Neuron (in vitro differentiated cells): ENCODE measurements around the gene GLCE.

Experiments used
- H2AFZ ChIP-seq: one replicate; pipeline ENCODE4 v1.6.1; 2013; ENCODE audit warnings: low read depth, mild to moderate bottlenecking, inconsistent platforms, low read length, moderate library complexity
- H3K27me3 ChIP-seq: one replicate; pipeline ENCODE4 v1.6.1; 2013; ENCODE audit warnings: low read length; ENCODE audit not compliant: insufficient read depth
- H3K36me3 ChIP-seq: one replicate; pipeline ENCODE4 v1.6.1; 2013; ENCODE audit warnings: low read length; ENCODE audit not compliant: insufficient read depth
- H3K4me1 ChIP-seq: one replicate; pipeline ENCODE4 v1.6.1; 2013; ENCODE audit warnings: low read length; ENCODE audit not compliant: insufficient read depth
- H3K4me3 ChIP-seq: 2 replicates; pipeline ENCODE4 v1.5.1; 2013; ENCODE audit warnings: mild to moderate bottlenecking, low read length, moderate library complexity
- H3K9me3 ChIP-seq: one replicate; pipeline ENCODE4 v1.6.1; 2013; ENCODE audit warnings: low read length

Gene GLCE

GRCh38 chr15:69128667-69129311, 31.6 kb upstream of the GLCE start:
- no peak overlapping the region for H2AFZ ChIP-seq
- H3K36me3 ChIP-seq, result no peaks in the 10 kb centered on the region
- H3K4me3 ChIP-seq, result no peak overlapping the region
- no peaks in the 10 kb centered on the region for H3K9me3 ChIP-seq
- peaks cover 2% of the 10 kb centered on the region for H3K4me1 ChIP-seq
- peaks cover 13% of the 10 kb centered on the region for H3K27me3 ChIP-seq

DNA sequence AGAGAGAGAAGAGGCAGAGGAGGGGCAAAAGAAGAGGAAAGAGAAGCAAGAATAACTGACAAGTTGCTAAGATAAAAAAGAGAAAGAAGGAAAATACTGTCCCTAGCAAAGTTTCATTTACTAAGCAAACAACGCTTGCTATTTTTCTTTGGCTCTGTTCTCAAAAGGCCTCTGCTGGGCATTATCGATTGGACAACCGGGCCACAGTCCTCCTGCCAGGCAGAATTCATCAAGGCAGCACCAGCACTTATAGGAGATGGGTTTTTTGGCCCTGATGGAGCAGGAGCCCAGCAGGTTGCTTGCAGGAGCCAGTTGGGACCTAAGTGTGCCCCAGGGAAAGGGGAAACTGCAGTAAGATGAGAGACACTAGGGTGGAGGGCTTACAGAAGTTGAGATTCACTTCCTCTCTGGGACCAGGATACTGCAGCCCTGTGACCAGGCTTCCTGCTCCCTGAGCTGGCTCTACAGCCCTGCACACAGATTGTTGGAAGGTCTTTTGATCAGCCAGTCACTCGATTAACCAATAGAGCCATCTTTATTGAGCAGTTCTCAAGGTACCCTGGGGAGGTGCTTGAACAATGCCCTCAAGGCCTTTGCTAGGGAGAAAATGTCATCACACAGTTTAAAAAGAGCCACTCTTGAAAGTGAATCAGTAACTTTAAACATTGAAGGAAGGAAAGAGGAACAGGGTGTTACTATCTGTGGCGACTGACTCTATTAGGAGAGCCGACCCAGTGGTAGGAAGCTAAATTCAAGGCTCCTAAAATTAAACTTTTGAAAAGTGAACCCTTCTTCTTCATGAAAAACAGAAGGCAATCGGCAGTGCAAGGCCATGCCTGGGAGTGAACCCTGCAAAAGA, 28.8 kb upstream of the GLCE start:
- no peak overlapping the region for H2AFZ ChIP-seq
- peaks cover 5% of the 10 kb centered on the region for H3K27me3 ChIP-seq
- no peaks in the 10 kb centered on the region for H3K36me3 ChIP-seq
- no peaks in the 10 kb centered on the region for H3K4me1 ChIP-seq
- H3K4me3 ChIP-seq, result no peak overlapping the region
- H3K9me3 ChIP-seq, result no peaks in the 10 kb centered on the region

GRCh38 chr15:69132430-69132829, 28.0 kb upstream of the GLCE start:
- H3K27me3 ChIP-seq, result peaks cover 4% of the 10 kb centered on the region
- no peaks in the 10 kb centered on the region for H3K4me1 ChIP-seq
- H3K36me3 ChIP-seq, result no peaks in the 10 kb centered on the region
- H3K9me3 ChIP-seq, result no peaks in the 10 kb centered on the region
- H3K4me3 ChIP-seq, result no peak overlapping the region
- H2AFZ ChIP-seq, result no peak overlapping the region

- Histone ChIP-seq H3K27me3 (peaks cover 4% of the 10 kb centered on the region), H2AFZ (no peak overlapping the region), H3K4me3 (no peak overlapping the region), H3K9me3 (no peaks in the 10 kb centered on the region), H3K36me3 (no peaks in the 10 kb centered on the region), H3K4me1 (no peaks in the 10 kb centered on the region)
These were observed 27.2 kb upstream of the GLCE start for GRCh38 chr15:69132977-69133861.

- H3K4me3 ChIP-seq, result no peak overlapping the region
- H3K36me3 ChIP-seq, result no peaks in the 10 kb centered on the region
- H3K4me1 ChIP-seq, result no peaks in the 10 kb centered on the region
- peaks cover 4% of the 10 kb centered on the region for H3K27me3 ChIP-seq
- no peaks in the 10 kb centered on the region for H3K9me3 ChIP-seq
- H2AFZ ChIP-seq, result no peak overlapping the region
These were observed 26.4 kb upstream of the GLCE start for GRCh38 chr15:69133862-69134519.

GRCh38 chr15:69134791-69135190, 25.6 kb upstream of the GLCE start:
- Histone ChIP-seq H2AFZ (no peak overlapping the region), H3K4me3 (no peak overlapping the region), H3K9me3 (no peaks in the 10 kb centered on the region), H3K36me3 (no peaks in the 10 kb centered on the region), H3K4me1 (no peaks in the 10 kb centered on the region), H3K27me3 (no peaks in the 10 kb centered on the region)

DNA sequence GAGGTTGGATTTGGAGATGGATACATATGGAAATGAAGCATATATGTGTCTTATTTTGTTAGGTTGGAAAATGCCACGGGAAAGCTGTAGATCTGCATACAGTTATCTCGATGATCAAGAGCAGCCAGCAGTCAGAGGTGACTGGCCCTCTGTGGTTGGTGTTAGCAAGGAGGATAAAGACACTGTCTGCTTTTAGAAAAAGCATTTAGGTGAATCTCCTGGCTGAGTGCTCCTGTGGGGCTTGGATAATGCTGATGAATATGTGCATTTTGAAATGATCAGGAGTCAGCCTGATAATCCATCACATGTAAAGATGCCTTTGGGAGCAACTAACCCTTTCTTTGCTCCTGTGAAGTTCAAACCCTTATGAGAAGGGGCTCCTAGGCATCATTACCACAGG, 24.9 kb upstream of the GLCE start:
- H3K9me3 ChIP-seq, result no peaks in the 10 kb centered on the region
- H3K27me3 ChIP-seq, result no peaks in the 10 kb centered on the region
- H2AFZ ChIP-seq, result no peak overlapping the region
- no peak overlapping the region for H3K4me3 ChIP-seq
- H3K36me3 ChIP-seq, result no peaks in the 10 kb centered on the region
- H3K4me1 ChIP-seq, result no peaks in the 10 kb centered on the region

- no peaks in the 10 kb centered on the region for H3K4me1 ChIP-seq
- H3K27me3 ChIP-seq, result no peaks in the 10 kb centered on the region
- no peak overlapping the region for H3K4me3 ChIP-seq
- no peaks in the 10 kb centered on the region for H3K9me3 ChIP-seq
- H3K36me3 ChIP-seq, result no peaks in the 10 kb centered on the region
- H2AFZ ChIP-seq, result no peak overlapping the region
These were observed 21.5 kb upstream of the GLCE start for GRCh38 chr15:69138963-69139362.

DNA sequence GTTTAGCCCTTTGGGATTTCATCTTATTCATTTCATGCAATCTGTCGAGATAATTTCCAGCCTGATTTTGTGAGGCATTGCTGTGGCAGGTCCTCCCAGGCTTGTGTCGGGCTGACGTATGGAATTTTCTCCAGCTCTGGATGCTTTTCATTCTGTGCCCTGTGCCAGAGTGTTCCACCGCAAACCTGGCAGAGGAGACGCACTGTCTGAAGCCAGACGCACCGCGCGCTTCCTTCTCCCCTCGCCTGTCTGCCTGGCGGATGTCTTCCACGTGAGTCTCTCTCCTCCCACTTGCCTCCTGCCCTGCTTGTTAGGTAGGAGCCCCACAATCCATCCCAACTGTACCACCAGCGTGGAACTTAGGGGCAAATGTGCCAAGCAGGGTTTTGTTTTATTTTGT, 20.1 kb upstream of the GLCE start:
- Histone ChIP-seq H2AFZ (no peak overlapping the region), H3K36me3 (no peaks in the 10 kb centered on the region), H3K4me3 (no peak overlapping the region), H3K4me1 (peaks cover under 1% of the 10 kb centered on the region), H3K9me3 (no peaks in the 10 kb centered on the region), H3K27me3 (no peaks in the 10 kb centered on the region)

DNA sequence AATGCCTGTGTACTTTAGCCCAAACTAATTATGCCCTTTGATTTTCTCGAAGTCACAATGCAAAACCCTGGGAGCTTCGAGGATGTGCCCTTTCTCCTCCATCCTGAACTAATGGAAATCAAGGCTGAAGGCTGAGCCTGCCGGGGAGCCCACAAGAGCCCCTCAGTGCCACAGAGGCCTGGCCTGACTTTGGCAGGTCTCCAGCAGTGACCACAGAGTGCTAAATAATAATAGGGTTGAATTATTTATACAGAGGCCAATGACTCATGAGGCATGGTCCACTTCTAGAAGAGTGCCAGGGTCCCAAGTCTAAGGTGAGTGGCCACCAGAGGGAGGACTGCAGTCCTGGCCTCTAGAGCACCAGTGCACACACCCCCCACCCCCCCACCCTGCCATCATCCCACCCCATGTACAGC, 19.1 kb upstream of the GLCE start:
- Histone ChIP-seq H3K9me3 (no peaks in the 10 kb centered on the region), H3K36me3 (no peaks in the 10 kb centered on the region), H2AFZ (no peak overlapping the region), H3K4me3 (no peak overlapping the region), H3K4me1 (peaks cover 9% of the 10 kb centered on the region), H3K27me3 (no peaks in the 10 kb centered on the region)

GRCh38 chr15:69141833-69142232, 18.6 kb upstream of the GLCE start:
- no peak overlapping the region for H2AFZ ChIP-seq
- H3K4me3 ChIP-seq, result no peak overlapping the region
- no peaks in the 10 kb centered on the region for H3K27me3 ChIP-seq
- H3K9me3 ChIP-seq, result no peaks in the 10 kb centered on the region
- peaks cover 9% of the 10 kb centered on the region for H3K4me1 ChIP-seq
- H3K36me3 ChIP-seq, result no peaks in the 10 kb centered on the region

GRCh38 chr15:69143756-69144436, 16.5 kb upstream of the GLCE start:
- Histone ChIP-seq H3K27me3 (no peaks in the 10 kb centered on the region), H3K4me3 (no peak overlapping the region), H3K4me1 (peaks cover 9% of the 10 kb centered on the region), H3K9me3 (no peaks in the 10 kb centered on the region), H2AFZ (no peak overlapping the region), H3K36me3 (no peaks in the 10 kb centered on the region)
